ENCODE results near the gene C10orf67.
"Not testable (repeated sequence)": the region's sequence is repeated elsewhere in the genome, so short reads cannot be mapped to it uniquely, and the experiment has no call there.

C10orf67 gene

GRCh38 chr10:23344241-23344841 is at the start of gene C10orf67:
TSS of gene C10orf67 (minus strand) at chr10:23344797. CDS start at chr10:23344774, 23 bp downstream.
- Histone ChIP-seq H3K36me3 (ENCODE audit: low read depth) (no peaks in the 10 kb centered on the region), H3K27ac (ENCODE audit: poor library complexity, severe bottlenecking) (peak within 1 kb of the TSS; percentile 85), H3K27me3 (ENCODE audit: insufficient read depth, poor library complexity, severe bottlenecking) (no peaks in the 10 kb centered on the region), H3K4me3 (ENCODE audit: severe bottlenecking) (peak within 1 kb of the TSS; percentile 42), H3K9me3 (ENCODE audit: severe bottlenecking) (no peaks in the 10 kb centered on the region), H3K4me1 (ENCODE audit: insufficient read depth, poor library complexity, severe bottlenecking) (peaks cover 26% of the 10 kb centered on the region)
- ATAC-seq (ENCODE audit: low read depth) (peak; percentile 48), DNase-seq (ENCODE audit: low spot score) (no peak)
- no peak for TF ChIP-seq CTCF (IDR thresholded peaks at IDR 0.05; ENCODE audit: poor library complexity, severe bottlenecking)

GRCh38 chr10:23391821-23392220 is 47.2 kb upstream of the C10orf67 start:
- no peak for TF ChIP-seq CTCF (IDR thresholded peaks at IDR 0.05; ENCODE audit: poor library complexity, severe bottlenecking)
- ATAC-seq (ENCODE audit: low read depth), result no peak

DNA sequence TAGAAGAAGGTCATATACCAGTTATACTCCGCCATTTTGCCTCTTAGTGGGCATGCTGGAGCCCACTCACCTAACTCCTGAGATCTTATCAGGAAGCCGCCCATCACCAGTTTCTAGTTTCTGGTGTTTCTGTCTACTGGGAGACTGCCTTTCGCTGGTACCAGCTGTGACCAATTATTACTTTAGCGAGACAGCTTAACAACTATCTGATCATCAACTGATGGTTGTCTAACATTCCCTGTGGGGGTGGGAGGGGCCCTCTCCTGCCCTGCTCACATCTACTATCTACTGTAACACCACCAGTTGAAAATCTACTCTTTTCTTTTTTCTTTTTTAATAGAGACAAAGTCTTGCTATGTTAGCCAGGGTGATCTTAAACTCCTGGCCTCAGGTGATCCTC is 46.2 kb upstream of the C10orf67 start:
- Histone ChIP-seq H3K4me3 (ENCODE audit: severe bottlenecking) (no peak overlapping the region), H3K4me1 (ENCODE audit: insufficient read depth, poor library complexity, severe bottlenecking) (no peaks in the 10 kb centered on the region), H3K27me3 (ENCODE audit: insufficient read depth, poor library complexity, severe bottlenecking) (no peaks in the 10 kb centered on the region), H3K27ac (ENCODE audit: poor library complexity, severe bottlenecking) (no peak overlapping the region), H3K36me3 (ENCODE audit: low read depth) (no peaks in the 10 kb centered on the region), H3K9me3 (ENCODE audit: severe bottlenecking) (no peaks in the 10 kb centered on the region)
- DNase-seq (ENCODE audit: low spot score), result no peak
- no peak for TF ChIP-seq CTCF (IDR thresholded peaks at IDR 0.05; ENCODE audit: poor library complexity, severe bottlenecking)
- ATAC-seq (ENCODE audit: low read depth), result no peak

More at GRCh38 chr10:23391821-23392220, 47.2 kb upstream of the C10orf67 start:
- Histone ChIP-seq H3K27me3 (ENCODE audit: insufficient read depth, poor library complexity, severe bottlenecking) (no peaks in the 10 kb centered on the region), H3K36me3 (ENCODE audit: low read depth) (no peaks in the 10 kb centered on the region), H3K4me3 (ENCODE audit: severe bottlenecking) (no peak overlapping the region), H3K9me3 (ENCODE audit: severe bottlenecking) (no peaks in the 10 kb centered on the region), H3K4me1 (ENCODE audit: insufficient read depth, poor library complexity, severe bottlenecking) (no peaks in the 10 kb centered on the region), H3K27ac (ENCODE audit: poor library complexity, severe bottlenecking) (no peak overlapping the region)
- DNase-seq (ENCODE audit: low spot score), result no peak

DNA sequence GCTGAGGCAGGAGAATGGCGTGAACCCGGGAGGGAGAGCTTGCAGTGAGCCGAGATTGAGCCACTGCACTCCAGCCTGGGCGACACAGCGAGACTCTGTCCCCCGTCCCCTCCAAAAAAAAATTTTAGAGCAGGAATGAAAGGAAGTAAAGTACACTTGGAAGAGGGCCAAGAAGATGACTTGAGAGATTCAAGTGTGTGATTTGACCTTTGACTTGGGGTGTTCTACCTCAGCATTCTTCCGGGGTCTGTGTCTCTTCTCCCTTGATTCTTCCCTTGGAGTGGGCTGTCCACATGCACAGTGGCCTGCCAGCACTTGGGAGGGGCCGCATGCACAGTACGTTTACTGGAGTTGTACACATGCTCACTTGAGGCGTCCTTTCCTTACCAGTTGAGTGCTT is 45.8 kb upstream of the C10orf67 start:
- H3K4me3 ChIP-seq (ENCODE audit: severe bottlenecking); H3K4me1 ChIP-seq (ENCODE audit: insufficient read depth, poor library complexity, severe bottlenecking); ATAC-seq (ENCODE audit: low read depth); H3K27me3 ChIP-seq (ENCODE audit: insufficient read depth, poor library complexity, severe bottlenecking); H3K27ac ChIP-seq (ENCODE audit: poor library complexity, severe bottlenecking); H3K36me3 ChIP-seq (ENCODE audit: low read depth); H3K9me3 ChIP-seq (ENCODE audit: severe bottlenecking); DNase-seq (ENCODE audit: low spot score): not testable (repeated sequence)

GRCh38 chr10:23387516-23387915 is 42.9 kb upstream of the C10orf67 start:
- not testable (repeated sequence) for H3K27me3 ChIP-seq (ENCODE audit: insufficient read depth, poor library complexity, severe bottlenecking); ATAC-seq (ENCODE audit: low read depth); H3K27ac ChIP-seq (ENCODE audit: poor library complexity, severe bottlenecking); H3K9me3 ChIP-seq (ENCODE audit: severe bottlenecking); H3K36me3 ChIP-seq (ENCODE audit: low read depth); H3K4me3 ChIP-seq (ENCODE audit: severe bottlenecking); DNase-seq (ENCODE audit: low spot score)
- peaks cover 17% of the 10 kb centered on the region for H3K4me1 ChIP-seq (ENCODE audit: insufficient read depth, poor library complexity, severe bottlenecking)

- peaks cover 17% of the 10 kb centered on the region for H3K4me1 ChIP-seq (ENCODE audit: insufficient read depth, poor library complexity, severe bottlenecking)
- no peaks in the 10 kb centered on the region for H3K36me3 ChIP-seq (ENCODE audit: low read depth)
- ATAC-seq (ENCODE audit: low read depth) (no peak), DNase-seq (ENCODE audit: low spot score) (no peak)
- no peaks in the 10 kb centered on the region for H3K27me3 ChIP-seq (ENCODE audit: insufficient read depth, poor library complexity, severe bottlenecking)
- peak overlapping the region; percentile 93 for H3K27ac ChIP-seq (ENCODE audit: poor library complexity, severe bottlenecking)
- H3K9me3 ChIP-seq (ENCODE audit: severe bottlenecking), result no peaks in the 10 kb centered on the region
- TF ChIP-seq CTCF (IDR thresholded peaks at IDR 0.05; ENCODE audit: poor library complexity, severe bottlenecking), result no peak
- no peak overlapping the region for H3K4me3 ChIP-seq (ENCODE audit: severe bottlenecking)
Measured at GRCh38 chr10:23386052-23386451, 41.5 kb upstream of the C10orf67 start.

Data from RWPE2 (cell line).